DND-41 (cell line): ENCODE results near the gene C1orf116.

Experiments used
- CTCF ChIP-seq: IDR thresholded peaks from 2 replicates; pipeline ENCODE4 v1.5.1; 2012; ENCODE audit warnings: borderline replicate concordance, low read length, moderate library complexity, mild to moderate bottlenecking; ENCODE audit not compliant: poor library complexity, severe bottlenecking; ENCODE audit errors: extremely low read depth
- EZH2 ChIP-seq: IDR thresholded peaks from 3 replicates; pipeline ENCODE4 v1.6.1; 2012; ENCODE audit warnings: borderline replicate concordance, low read depth, mild to moderate bottlenecking, moderate library complexity, low read length, inconsistent platforms; ENCODE audit not compliant: severe bottlenecking

DNA sequence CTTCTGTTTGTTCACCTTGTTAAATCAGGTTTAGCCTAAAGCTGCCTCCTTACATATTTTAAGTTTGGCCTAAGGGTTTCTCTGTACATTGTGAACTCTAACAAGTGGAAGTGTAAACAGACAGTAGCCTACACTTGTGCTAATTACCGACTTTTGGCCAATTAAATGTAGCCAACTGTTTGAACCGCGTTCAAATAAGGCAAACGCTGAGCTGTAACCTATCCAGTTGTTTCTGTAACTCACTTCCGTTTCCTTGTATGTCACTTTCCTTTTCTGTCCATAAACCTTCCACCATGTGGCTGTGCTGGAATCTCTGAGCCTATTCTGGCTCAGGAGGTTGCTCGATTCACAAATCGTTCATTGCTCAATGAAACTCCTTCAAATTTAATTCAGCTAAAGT lies 54.3 kb downstream of the C1orf116 start:
- TF ChIP-seq CTCF (no peak), EZH2 (no peak)
